ENCODE measurements around the gene CLDN5.

- no peak for TF ChIP-seq GATA2 (IDR thresholded peaks at IDR 0.05; ENCODE audit: low read depth, low read length)
- no peak for TF ChIP-seq GATA3 (IDR thresholded peaks at IDR 0.05; ENCODE audit: low read depth, low read length)
These were observed 25.9 kb downstream of the CLDN5 start for GRCh38 chr22:19498154-19498865.
